Measurements from ENCODE around the gene PRKCSH.

- TF ChIP-seq TARDBP (IDR thresholded peaks at IDR 0.05) = no peak
- no peak for TF ChIP-seq SP1 (IDR thresholded peaks at IDR 0.05)
- no peak for TF ChIP-seq BHLHE40 (IDR thresholded peaks at IDR 0.05; ENCODE audit: borderline replicate concordance)
- TF ChIP-seq ELF4 (IDR thresholded peaks at IDR 0.05) = no peak
- no peak for TF ChIP-seq FOXK2 (IDR thresholded peaks at IDR 0.05)
- TF ChIP-seq LEF1 (IDR thresholded peaks at IDR 0.05; ENCODE audit: borderline replicate concordance) = no peak
These were observed 8.8 kb upstream of the PRKCSH start for GRCh38 chr19:11426656-11427055.

Measured in HEK293T (cell line).